NCI-H2171 treated with DMSO at 0.1 percent for 48 hours (cell line): Measurements from ENCODE around the gene RTN4IP1.
"Not testable (repeated sequence)": the region's sequence is repeated elsewhere in the genome, so short reads cannot be mapped to it uniquely, and the experiment has no call there.

Experiments
- DNase-seq: peaks from one replicate; lab custom pipeline; 2025; lab: John Stamatoyannopoulos, UW

The RTN4IP1 gene

GRCh38 chr6:106628658-106629102 is 618 bp downstream of the RTN4IP1 start:
- DNase-seq, result no peak

GRCh38 chr6:106627760-106628159 is 1.5 kb downstream of the RTN4IP1 start:
- DNase-seq, result not testable (repeated sequence)

- peak; percentile 9 for DNase-seq
Measured at GRCh38 chr6:106626485-106626884, 2.8 kb downstream of the RTN4IP1 start.

GRCh38 chr6:106623039-106623438 is 6.3 kb downstream of the RTN4IP1 start:
- no peak for DNase-seq

GRCh38 chr6:106622412-106622811 is 6.9 kb downstream of the RTN4IP1 start:
- no peak for DNase-seq

GRCh38 chr6:106620931-106621672 is 8.2 kb downstream of the RTN4IP1 start:
- no peak for DNase-seq

- no peak for DNase-seq
Measured at GRCh38 chr6:106619223-106619622, 10.1 kb downstream of the RTN4IP1 start.

- DNase-seq, result no peak
Measured at GRCh38 chr6:106618324-106618723, 11.0 kb downstream of the RTN4IP1 start.

DNA sequence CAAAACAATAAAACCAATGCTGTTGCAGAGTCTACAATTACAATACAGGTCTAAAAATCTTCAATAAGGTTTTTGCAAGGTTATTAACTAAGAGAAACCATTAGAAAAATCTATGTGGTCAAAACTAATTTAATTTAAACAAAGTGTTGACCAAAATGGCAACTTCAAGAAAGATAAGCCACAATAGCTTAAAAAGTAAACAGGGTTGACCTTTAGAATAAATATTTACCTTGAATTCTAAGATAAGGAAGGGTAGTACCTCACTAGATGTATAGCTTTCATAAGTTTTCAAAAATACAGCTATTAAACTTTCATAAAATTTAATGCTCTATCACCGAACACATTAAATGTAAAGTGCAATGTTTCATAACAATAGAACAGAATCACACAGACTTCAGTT is 11.4 kb downstream of the RTN4IP1 start:
- DNase-seq, result no peak

GRCh38 chr6:106617302-106617701 is 12.0 kb downstream of the RTN4IP1 start:
- no peak for DNase-seq

DNA sequence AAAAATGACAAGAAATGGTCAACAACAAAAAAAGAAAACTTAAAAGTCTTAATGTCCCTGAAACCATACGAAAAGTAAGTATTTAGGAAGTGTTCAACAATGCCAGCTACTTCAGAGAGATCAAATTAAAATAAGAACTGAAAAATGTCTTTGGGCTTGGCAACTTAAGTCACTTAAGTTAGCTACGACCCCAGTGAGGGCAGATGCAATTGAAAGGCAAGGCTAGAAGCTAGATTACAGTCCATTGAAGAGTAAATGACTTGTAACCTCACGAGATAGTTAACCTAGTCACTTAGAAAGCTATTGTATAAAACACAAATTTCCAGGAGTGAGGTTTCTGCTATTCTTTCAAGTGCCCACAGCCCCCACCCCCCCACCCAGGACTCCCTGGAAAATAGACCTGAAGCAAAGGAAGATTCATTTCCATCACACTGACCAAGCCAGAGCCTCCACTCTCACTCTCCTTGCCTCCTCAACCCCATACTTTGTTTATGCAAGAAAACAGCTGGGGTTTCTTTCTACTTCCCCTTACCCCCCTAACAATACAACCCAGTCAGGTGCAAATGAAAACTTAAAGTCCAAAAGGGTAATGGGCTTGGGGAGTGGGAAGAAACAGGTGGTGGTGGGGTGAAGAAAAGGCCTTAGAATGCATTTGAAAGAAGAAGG is 14.6 kb downstream of the RTN4IP1 start:
- DNase-seq, result no peak

DNA sequence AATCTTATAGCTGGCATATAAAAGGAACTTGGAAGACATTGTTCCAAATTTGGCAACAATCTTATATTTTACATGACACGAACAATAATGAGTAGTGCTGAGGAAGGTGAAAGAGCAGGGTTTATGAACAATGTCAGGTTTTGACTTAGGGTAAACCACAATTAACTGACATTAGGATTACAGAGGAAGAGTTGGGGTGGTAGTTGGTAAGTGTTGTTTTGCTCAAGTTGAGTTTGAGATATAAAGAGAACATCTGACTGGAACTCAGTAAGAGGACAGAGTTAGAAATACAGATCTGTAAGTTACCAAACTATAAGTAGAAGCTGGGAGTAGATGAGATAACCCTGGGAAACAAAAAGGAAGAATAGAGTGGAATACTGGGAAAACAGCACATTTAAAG is 15.1 kb downstream of the RTN4IP1 start:
- DNase-seq, result no peak

GRCh38 chr6:106613590-106613989 is 15.7 kb downstream of the RTN4IP1 start:
- no peak for DNase-seq

- no peak for DNase-seq
Measured at GRCh38 chr6:106612671-106613416, 16.5 kb downstream of the RTN4IP1 start.

DNA sequence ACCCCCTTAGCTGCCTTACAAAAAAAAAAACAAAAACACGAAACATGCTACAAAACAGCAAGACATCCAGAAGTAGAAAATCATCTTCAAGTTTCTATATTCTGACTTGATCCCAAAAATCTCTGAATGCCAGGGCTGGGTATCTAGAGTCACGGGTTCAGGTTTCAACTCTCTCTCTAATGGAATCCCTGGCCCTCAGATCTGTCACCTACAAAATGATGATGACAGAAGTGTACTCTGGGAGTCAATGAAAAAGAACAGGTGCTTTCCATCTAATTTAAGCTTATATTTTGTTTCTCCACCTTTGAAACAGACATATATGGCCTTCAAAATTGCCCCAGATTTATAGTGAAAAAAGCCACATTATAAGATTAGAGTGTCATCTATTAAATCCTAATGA is 18.3 kb downstream of the RTN4IP1 start:
- DNase-seq, result no peak

DNA sequence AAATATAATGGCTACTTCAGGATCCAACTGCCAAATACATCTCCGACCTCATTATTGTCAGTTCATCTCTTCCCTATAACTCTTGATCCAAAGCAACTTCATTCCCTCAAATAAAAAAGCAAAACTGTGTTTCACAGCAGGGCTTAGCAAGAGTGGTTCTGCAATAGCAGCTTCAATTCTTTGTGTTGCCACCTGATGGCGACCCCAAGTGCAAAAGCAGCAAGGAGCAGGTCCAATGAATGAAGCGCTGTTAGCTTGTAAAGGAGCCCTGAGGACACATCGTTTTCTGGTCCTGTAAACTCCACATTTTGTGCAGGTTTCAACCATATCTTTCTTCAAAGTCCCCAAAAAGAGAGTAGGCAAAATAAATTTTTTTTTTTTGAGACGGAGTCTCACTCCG is 19.6 kb downstream of the RTN4IP1 start:
- peak; percentile 5 for DNase-seq

DNA sequence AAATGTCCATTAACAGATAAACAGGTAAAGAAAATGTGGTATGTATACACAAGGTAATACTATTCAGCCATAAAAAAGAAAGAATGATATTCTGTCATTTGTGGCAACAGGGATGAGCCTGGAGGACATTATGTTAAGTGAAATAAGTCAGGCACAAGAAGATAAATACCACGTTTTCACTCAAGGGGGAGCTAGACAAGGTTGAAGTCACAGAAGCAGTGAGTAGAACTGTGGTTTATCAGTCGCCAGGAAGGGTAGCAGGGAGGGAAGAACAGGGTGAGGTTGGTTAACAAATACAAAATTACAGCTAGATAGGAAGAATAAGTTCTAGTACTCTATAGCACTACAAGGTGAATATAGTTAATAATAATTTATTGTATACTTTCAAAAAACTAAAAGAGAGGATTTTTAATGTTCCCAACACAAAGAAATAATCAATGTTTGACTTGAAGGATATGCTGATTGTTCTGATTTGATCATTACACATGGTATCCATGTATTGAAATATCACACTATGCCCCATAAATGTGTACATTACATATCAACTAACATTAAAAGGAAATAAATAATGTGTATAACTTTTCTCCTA is 21.1 kb downstream of the RTN4IP1 start:
- DNase-seq, result peak; percentile 41

DNA sequence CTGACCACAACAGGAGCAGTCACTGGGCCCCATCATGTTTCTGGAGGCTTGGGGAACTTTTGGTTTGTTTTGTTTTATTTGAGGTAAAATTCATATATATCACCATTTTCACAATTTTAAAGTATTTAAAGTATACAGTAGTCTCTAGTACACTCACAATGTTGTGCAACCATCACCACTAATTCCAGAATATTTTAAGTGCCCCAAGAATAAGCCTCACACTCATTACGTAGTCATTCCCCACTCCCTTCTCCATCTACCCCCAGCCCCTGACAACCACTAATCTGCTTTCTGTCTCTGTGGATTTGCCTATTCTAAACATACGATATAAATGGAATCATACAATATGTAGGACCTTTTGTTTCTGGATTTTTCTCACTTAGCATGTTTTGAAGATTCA is 29.0 kb downstream of the RTN4IP1 start:
- no peak for DNase-seq

DNA sequence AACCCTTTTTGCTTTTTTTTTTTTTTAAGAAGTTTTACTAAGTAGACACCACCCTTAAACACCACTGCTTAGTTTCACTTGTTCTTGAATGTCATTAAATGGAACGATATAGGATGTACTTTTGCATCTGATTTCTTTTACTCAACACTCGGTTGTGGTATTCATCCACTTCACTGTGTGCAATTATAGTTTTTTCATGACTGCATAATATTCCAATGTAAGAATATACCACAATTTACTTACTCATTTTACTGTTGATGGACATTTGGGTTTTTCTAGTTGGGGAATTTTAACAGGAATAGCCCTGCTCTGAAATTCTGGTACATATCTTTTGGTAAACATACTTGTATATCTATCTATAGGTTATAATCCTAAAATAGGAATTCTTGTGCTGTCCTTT is 29.9 kb downstream of the RTN4IP1 start:
- no peak for DNase-seq

DNA sequence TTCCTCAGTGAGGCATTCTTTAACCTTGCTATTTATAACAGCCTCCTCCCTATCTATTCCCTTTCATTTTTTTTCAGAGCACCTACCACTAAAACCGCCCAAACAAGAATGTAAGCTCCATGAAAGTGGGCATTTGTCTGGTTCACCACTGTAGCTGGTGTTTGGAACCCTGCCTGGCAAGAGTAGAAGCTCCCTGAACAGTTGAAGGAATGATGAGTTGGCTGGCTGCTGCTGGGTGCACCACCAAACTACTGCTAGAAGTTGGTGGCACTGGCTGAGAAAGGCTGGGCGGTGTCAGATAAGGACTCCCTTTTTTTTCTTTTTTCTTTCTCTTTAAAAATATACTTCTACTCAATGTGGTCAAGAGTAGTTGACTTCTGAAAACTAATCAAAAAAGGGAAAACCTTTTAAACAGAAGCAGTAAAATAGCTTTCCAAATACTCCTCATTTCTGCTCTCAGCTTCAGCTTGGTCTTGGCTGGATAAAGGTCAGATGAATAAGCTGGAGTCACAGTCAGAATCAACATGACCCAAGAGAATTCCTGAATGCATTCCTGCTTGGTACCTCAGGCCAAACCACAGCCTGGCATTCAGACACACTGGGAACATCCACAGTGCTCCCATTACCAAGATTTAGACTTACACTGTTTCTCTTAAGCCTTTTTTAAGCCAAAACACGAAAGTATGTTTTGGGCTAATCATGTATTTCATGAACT is 38.0 kb downstream of the RTN4IP1 start:
- DNase-seq, result no peak

- not testable (repeated sequence) for DNase-seq
Measured at GRCh38 chr6:106588937-106589336, 40.4 kb downstream of the RTN4IP1 start.
